HepG2 (cell line): ENCODE measurements around the gene RABEP2. TPM values are rescaled to one million over a fixed set of nuclear protein-coding genes. Genes with fewer than 3 reads are reported as not detected.
A peak's percentile ranks its signal among the peaks of the same experiment; 100 is the strongest.

Source experiments
- ERF ChIP-seq: IDR thresholded peaks from 2 replicates; pipeline ENCODE4 v1.6.1; 2018; ENCODE audit warnings: missing biosample characterization, missing genetic modification reagents
- KLF13 ChIP-seq: sonication (generic); formaldehyde crosslinking; IDR thresholded peaks from 2 replicates; pipeline ENCODE4 v1.4.0; 2020; ENCODE audit warnings: mild to moderate bottlenecking, missing genetic modification reagents
- STAG1 ChIP-seq: sonication (generic); formaldehyde crosslinking; IDR thresholded peaks from 2 replicates; pipeline ENCODE4 v1.4.0; 2020; ENCODE audit warnings: missing genetic modification reagents
- TBL1XR1 ChIP-seq: fragments of 150-350 bp; IDR thresholded peaks from 2 replicates; pipeline ENCODE4 v1.6.1; 2014; ENCODE audit warnings: borderline replicate concordance, low read length; ENCODE audit not compliant: partially characterized antibody
- TOE1 ChIP-seq: sonication (generic); formaldehyde crosslinking; IDR thresholded peaks from 2 replicates; pipeline ENCODE4 v1.4.0; 2020; ENCODE audit warnings: mild to moderate bottlenecking, missing genetic modification reagents
- ZC3H4 ChIP-seq: sonication (generic); formaldehyde crosslinking; IDR thresholded peaks from 2 replicates; pipeline ENCODE4 v1.4.0; 2020; ENCODE audit warnings: missing genetic modification reagents, borderline replicate concordance
- ZMYM2 ChIP-seq: sonication (generic); formaldehyde crosslinking; IDR thresholded peaks from 2 replicates; pipeline ENCODE4 v1.8.0; 2022; ENCODE audit warnings: mild to moderate bottlenecking, missing genetic modification reagents
- ZMYM3 ChIP-seq: sonication (generic); formaldehyde crosslinking; IDR thresholded peaks from 2 replicates; pipeline ENCODE4 v1.5.1; 2020; ENCODE audit warnings: mild to moderate bottlenecking, missing genetic modification reagents
- ZNF326 ChIP-seq: sonication (generic); formaldehyde crosslinking; IDR thresholded peaks from 2 replicates; pipeline ENCODE4 v1.4.0; 2020; ENCODE audit warnings: missing genetic modification reagents, borderline replicate concordance
- ZNF496 ChIP-seq: sonication (generic); formaldehyde crosslinking; IDR thresholded peaks from 2 replicates; pipeline ENCODE4 v1.8.1; 2023; ENCODE audit warnings: mild to moderate bottlenecking, moderate library complexity, missing genetic modification reagents; ENCODE audit not compliant: insufficient replicate concordance
- polyA plus RNA-seq, 8 experiments: library from polyadenylated mRNA; depleted of rRNA in 3 of 8; stranded (reverse) in 7 of 8; unstranded in 1 of 8; fragments of >200 nt; fragmentation: Illumina TruSeq in 4 of 8; extraction: Trizol in 4 of 8; gene quantifications; 2 replicates each; pipeline versions ENCODE4 v1.2.1 to v1.2.3, GENCODE V29; 2011 to 2016; ENCODE audit warnings: low read depth in 4 of 8, missing spikeins in 1 of 8, mixed read lengths in 1 of 8; ENCODE audit not compliant: insufficient read depth in 1 of 8
- total RNA-seq, 5 experiments: library from RNA; depleted of rRNA; stranded (reverse); fragments of >200 nt; fragmentation: Illumina TruSeq; extraction: Trizol; gene quantifications; 2 replicates each; pipeline ENCODE4 v1.2.3, GENCODE V29; 2016; ENCODE audit warnings: low read depth in 1 of 5
- TF ChIP-seq, protein P1 (sequence below): sonication (generic); formaldehyde crosslinking; IDR thresholded peaks from one replicate; pipeline ENCODE4 v1.5.1; 2020; ENCODE audit warnings: mild to moderate bottlenecking, missing genetic modification reagents; ENCODE audit errors: not compliant biosample characterization
- TF ChIP-seq, protein P2 (sequence below): sonication (generic); formaldehyde crosslinking; IDR thresholded peaks from 2 replicates; pipeline ENCODE4 v1.8.1; 2023; ENCODE audit warnings: mild to moderate bottlenecking, moderate library complexity, missing genetic modification reagents

Gene RABEP2
- total and polyA plus RNA-seq, 2 of the 13 experiments (the other 11 are each of a cell fraction or from before 2014, with no cell fraction given): 10.8 to 18.4 TPM

DNA sequence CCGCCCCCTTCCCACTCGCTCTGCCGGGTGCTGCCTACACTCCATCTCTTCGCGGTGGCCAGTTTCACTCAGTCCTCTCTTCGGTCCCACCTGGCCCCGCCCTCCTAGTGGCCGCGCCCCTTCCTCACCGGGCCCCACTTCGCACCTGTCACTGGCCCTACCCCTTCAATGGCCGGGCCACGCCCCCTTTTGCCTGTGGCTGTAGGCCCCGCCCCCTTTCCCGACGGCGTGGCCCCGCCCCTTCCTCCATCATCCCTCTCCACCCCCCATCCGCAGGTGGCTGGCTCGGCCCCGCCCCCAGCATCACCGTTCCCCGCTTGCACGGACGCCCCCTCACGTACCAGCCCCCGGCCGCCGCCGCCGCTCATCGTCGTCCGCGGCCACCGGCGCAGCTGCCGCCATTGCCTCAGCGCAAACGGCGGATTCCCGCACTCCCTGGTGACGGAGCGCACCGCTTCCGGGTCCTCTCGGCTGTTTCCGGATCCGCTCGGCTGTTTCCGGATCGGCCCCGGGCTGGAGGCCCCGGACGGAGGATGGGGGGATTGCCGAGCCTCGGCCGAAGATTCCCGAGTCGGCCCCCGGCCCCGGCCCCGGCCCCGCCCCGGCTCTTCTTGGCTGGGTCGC lies at the start of gene RABEP2 (continued):
- TF ChIP-seq, protein P1, sequence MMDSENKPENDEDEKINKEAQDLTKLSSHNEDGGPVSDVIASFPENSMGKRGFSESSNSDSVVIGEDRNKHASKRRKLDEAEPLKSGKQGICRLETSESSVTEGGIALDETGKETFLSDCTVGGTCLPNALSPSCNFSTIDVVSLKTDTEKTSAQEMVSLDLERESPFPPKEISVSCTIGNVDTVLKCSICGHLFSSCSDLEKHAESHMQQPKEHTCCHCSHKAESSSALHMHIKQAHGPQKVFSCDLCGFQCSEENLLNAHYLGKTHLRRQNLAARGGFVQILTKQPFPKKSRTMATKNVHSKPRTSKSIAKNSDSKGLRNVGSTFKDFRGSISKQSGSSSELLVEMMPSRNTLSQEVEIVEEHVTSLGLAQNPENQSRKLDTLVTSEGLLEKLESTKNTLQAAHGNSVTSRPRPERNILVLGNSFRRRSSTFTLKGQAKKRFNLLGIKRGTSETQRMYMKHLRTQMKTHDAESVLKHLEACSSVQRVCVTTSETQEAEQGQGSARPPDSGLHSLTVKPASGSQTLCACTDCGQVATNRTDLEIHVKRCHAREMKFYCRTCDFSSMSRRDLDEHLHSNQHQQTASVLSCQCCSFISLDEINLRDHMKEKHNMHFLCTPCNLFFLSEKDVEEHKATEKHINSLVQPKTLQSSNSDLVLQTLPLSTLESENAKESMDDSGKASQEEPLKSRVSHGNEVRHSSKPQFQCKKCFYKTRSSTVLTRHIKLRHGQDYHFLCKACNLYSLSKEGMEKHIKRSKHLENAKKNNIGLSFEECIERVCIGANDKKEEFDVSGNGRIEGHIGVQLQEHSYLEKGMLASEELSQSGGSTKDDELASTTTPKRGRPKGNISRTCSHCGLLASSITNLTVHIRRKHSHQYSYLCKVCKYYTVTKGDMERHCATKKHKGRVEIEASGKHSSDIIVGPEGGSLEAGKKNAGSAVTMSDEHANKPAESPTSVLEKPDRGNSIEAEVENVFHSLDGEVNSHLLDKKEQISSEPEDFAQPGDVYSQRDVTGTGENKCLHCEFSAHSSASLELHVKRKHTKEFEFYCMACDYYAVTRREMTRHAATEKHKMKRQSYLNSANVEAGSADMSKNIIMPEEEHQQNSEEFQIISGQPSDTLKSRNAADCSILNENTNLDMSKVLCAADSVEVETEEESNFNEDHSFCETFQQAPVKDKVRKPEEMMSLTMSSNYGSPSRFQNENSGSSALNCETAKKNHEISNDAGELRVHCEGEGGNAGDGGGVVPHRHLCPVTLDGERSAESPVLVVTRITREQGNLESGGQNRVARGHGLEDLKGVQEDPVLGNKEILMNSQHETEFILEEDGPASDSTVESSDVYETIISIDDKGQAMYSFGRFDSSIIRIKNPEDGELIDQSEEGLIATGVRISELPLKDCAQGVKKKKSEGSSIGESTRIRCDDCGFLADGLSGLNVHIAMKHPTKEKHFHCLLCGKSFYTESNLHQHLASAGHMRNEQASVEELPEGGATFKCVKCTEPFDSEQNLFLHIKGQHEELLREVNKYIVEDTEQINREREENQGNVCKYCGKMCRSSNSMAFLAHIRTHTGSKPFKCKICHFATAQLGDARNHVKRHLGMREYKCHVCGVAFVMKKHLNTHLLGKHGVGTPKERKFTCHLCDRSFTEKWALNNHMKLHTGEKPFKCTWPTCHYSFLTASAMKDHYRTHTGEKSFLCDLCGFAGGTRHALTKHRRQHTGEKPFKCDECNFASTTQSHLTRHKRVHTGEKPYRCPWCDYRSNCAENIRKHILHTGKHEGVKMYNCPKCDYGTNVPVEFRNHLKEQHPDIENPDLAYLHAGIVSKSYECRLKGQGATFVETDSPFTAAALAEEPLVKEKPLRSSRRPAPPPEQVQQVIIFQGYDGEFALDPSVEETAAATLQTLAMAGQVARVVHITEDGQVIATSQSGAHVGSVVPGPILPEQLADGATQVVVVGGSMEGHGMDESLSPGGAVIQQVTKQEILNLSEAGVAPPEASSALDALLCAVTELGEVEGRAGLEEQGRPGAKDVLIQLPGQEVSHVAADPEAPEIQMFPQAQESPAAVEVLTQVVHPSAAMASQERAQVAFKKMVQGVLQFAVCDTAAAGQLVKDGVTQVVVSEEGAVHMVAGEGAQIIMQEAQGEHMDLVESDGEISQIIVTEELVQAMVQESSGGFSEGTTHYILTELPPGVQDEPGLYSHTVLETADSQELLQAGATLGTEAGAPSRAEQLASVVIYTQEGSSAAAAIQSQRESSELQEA: no peak
- no peak for TF ChIP-seq ZNF496 (CRISPR knock-in tag)
- TF ChIP-seq ZMYM2 (CRISPR knock-in tag): no peak
- no peak for TF ChIP-seq STAG1 (CRISPR knock-in tag)
- TF ChIP-seq TBL1XR1: peak; percentile 10
- no peak; the same call in 1 of the 2 replicates for TF ChIP-seq ZNF326 (CRISPR knock-in tag)
- TF ChIP-seq TOE1: no peak; the same call in 1 of the 2 replicates
- TF ChIP-seq ERF (CRISPR knock-in tag): peak; percentile 1; the same call in 1 of the 2 replicates
- TF ChIP-seq KLF13 (CRISPR knock-in tag): no peak
- TF ChIP-seq, protein P2, sequence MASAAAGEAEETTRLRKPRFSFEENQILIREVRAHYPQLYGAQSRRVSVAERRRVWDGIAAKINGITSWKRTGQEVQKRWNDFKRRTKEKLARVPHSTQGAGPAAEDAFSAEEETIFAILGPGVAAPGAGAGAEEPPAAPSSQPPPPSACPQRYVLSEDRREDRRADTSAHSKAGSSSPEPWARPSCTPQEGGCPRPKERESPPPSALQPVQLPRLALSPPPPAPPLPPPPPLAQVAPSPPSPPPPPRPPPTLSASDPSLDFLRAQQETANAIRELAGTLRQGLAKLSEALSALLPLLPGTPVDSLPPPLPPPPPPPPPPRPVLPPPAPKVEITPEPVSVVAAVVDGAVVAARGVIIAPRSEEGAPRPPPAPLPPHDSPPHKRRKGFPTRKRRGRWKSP (CRISPR knock-in tag): peak; percentile 79; the same call in 1 of the 2 replicates
- TF ChIP-seq ZC3H4: no peak
- peak; percentile 2; the same call in 1 of the 2 replicates for TF ChIP-seq ZMYM3 (CRISPR knock-in tag)
